SK-N-SH treated with all-trans-retinoic acid at 6 μM for 48 hours (cell line): ENCODE measurements around the gene SMPD4.

Experiments
- ARNTL ChIP-seq: fragments of 450-650 bp; formaldehyde crosslinking; IDR thresholded peaks from 2 replicates; pipeline ENCODE4 v1.5.0; 2020; ENCODE audit warnings: low read depth, mild to moderate bottlenecking, moderate library complexity, borderline replicate concordance
- GLIS3 ChIP-seq: fragments of 250-450 bp; sonication (Bioruptor Pico); IDR thresholded peaks from 2 replicates; pipeline ENCODE4 v1.5.0; 2020; ENCODE audit warnings: mild to moderate bottlenecking, moderate library complexity
- RARB ChIP-seq: fragments of 250-450 bp; sonication (Bioruptor Pico); IDR thresholded peaks from 2 replicates; pipeline ENCODE4 v1.8.0; 2021; ENCODE audit warnings: mild to moderate bottlenecking, moderate library complexity
- ZC3H10 ChIP-seq: fragments of 250-450 bp; sonication (Bioruptor Pico); IDR thresholded peaks from 2 replicates; pipeline ENCODE4 v1.5.1; 2021; ENCODE audit warnings: mild to moderate bottlenecking, moderate library complexity
- ZFP3 ChIP-seq: fragments of 250-450 bp; sonication (Bioruptor Pico); IDR thresholded peaks from 2 replicates; pipeline ENCODE4 v1.5.0; 2020; ENCODE audit warnings: mild to moderate bottlenecking, moderate library complexity
- ZFP30 ChIP-seq: fragments of 450-650 bp; formaldehyde crosslinking; IDR thresholded peaks from 2 replicates; pipeline ENCODE4 v1.5.0; 2022; ENCODE audit warnings: mild to moderate bottlenecking, moderate library complexity
- ZNF565 ChIP-seq: fragments of 450-650 bp; formaldehyde crosslinking; conservative IDR thresholded peaks from 2 replicates; pipeline ENCODE4 v1.5.0; 2020; ENCODE audit warnings: low read depth, mild to moderate bottlenecking, moderate library complexity
- TF ChIP-seq, protein P1 (sequence below): fragments of 250-450 bp; sonication (Bioruptor Pico); IDR thresholded peaks from 2 replicates; pipeline ENCODE4 v1.8.0; 2021; ENCODE audit warnings: low read depth, mild to moderate bottlenecking, moderate library complexity, borderline replicate concordance

- no peak for TF ChIP-seq ZC3H10 (CRISPR knock-in tag)
- TF ChIP-seq ZFP30 (CRISPR knock-in tag): no peak
- no peak for TF ChIP-seq RARB (CRISPR knock-in tag)
- TF ChIP-seq ARNTL (CRISPR knock-in tag): no peak
- TF ChIP-seq, protein P1, sequence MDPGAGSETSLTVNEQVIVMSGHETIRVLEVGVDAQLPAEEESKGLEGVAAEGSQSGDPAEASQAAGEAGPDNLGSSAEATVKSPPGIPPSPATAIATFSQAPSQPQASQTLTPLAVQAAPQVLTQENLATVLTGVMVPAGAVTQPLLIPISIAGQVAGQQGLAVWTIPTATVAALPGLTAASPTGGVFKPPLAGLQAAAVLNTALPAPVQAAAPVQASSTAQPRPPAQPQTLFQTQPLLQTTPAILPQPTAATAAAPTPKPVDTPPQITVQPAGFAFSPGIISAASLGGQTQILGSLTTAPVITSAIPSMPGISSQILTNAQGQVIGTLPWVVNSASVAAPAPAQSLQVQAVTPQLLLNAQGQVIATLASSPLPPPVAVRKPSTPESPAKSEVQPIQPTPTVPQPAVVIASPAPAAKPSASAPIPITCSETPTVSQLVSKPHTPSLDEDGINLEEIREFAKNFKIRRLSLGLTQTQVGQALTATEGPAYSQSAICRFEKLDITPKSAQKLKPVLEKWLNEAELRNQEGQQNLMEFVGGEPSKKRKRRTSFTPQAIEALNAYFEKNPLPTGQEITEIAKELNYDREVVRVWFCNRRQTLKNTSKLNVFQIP (CRISPR knock-in tag): no peak
- TF ChIP-seq ZFP3 (CRISPR knock-in tag): no peak
- no peak for TF ChIP-seq GLIS3 (CRISPR knock-in tag)
- TF ChIP-seq ZNF565 (CRISPR knock-in tag): no peak
These were observed 8.8 kb upstream of the SMPD4 start for GRCh38 chr2:130190237-130190636.
